Urinary bladder (tissue), 4 donors: ENCODE data around the gene SIAH2. TPM values are rescaled to one million over a fixed set of nuclear protein-coding genes. Genes with fewer than 3 reads are reported as not detected.
"Not testable (repeated sequence)": the region's sequence is repeated elsewhere in the genome, so short reads cannot be mapped to it uniquely, and the experiment has no call there.

ENCODE experiments used
- DNase-seq: peaks from one replicate; pipeline ENCODE4 v3.0.0-alpha.2; 2015; ENCODE audit errors: extremely low spot score
- H3K27ac ChIP-seq: one replicate; pipeline ENCODE4 v1.5.1; 2013; ENCODE audit warnings: low read depth, mild to moderate bottlenecking, moderate library complexity
- H3K36me3 ChIP-seq: one replicate; pipeline ENCODE4 v1.6.1; 2013; ENCODE audit warnings: mild to moderate bottlenecking, moderate library complexity; ENCODE audit not compliant: insufficient read depth
- H3K4me1 ChIP-seq: one replicate; pipeline ENCODE4 v1.6.1; 2013; ENCODE audit warnings: mild to moderate bottlenecking, moderate library complexity; ENCODE audit not compliant: insufficient read depth
- H3K4me3 ChIP-seq: one replicate; pipeline ENCODE4 v1.5.1; 2013; ENCODE audit warnings: low read depth, low read length
- WGBS: extraction: QIAGEN DNeasy Blood & Tissue Kit; methylation state at CpG from one replicate; pipeline ENCODE4 v1.1.7; 2013; 5-methylcytosine and 5-hydroxymethylcytosine counted together
- polyA plus RNA-seq: library from polyadenylated mRNA; stranded (reverse); fragments of 200-250 nt; gene quantifications from one replicate; pipeline ENCODE4 v1.2.3, GENCODE V29; 2013
- total RNA-seq: library from RNA; depleted of rRNA; stranded (reverse); fragments of >200 nt; gene quantifications from one replicate; pipeline ENCODE4 v1.2.3, GENCODE V29; 2014
- donor health status: healthy with polysubstance abuse.
- donor health status: healthy.

SIAH2 gene, protein sequence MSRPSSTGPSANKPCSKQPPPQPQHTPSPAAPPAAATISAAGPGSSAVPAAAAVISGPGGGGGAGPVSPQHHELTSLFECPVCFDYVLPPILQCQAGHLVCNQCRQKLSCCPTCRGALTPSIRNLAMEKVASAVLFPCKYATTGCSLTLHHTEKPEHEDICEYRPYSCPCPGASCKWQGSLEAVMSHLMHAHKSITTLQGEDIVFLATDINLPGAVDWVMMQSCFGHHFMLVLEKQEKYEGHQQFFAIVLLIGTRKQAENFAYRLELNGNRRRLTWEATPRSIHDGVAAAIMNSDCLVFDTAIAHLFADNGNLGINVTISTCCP
- total RNA-seq, result 27.4 TPM
- 28.2 TPM for polyA plus RNA-seq

GRCh38 chr3:150763122-150763840 lies at the start of gene SIAH2:
TSS of gene SIAH2 (minus strand) at chr3:150763169. CDS start at chr3:150762849, 320 bp downstream.
- DNase-seq, result peak; percentile 79
- under 1% methylated on average over 70 of the region's 70 CpGs for WGBS
- Histone ChIP-seq H3K4me3 (peak within 1 kb of the TSS; percentile 98), H3K36me3 (peaks cover 1% of the 10 kb centered on the region), H3K27ac (peak within 1 kb of the TSS; percentile 99), H3K4me1 (peaks cover 5% of the 10 kb centered on the region)

DNA sequence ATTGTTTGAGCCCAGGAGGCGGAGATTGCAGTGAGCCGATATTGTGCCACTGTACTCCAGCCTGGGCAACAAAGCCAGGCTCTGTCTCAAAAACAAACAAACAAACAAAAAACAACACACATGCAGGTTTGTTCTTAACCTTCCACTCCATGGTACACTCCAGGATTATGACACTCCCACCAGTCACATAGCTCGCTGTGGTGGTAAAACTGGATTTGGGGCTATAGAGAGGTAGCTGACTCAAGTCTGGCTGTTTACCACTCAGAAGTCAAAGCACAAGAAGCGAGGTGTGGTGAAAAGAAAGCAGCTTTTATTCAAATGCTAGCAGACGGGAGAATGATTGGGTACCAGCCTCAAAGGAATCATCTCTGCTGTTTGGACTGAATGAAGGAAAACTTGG lies 49.0 kb upstream of the SIAH2 start:
- Histone ChIP-seq H3K27ac (no peak overlapping the region), H3K4me1 (no peaks in the 10 kb centered on the region), H3K4me3 (no peak overlapping the region), H3K36me3 (no peaks in the 10 kb centered on the region)
- DNase-seq, result no peak
- WGBS, result 71% methylated on average over 5 of the region's 5 CpGs

DNA sequence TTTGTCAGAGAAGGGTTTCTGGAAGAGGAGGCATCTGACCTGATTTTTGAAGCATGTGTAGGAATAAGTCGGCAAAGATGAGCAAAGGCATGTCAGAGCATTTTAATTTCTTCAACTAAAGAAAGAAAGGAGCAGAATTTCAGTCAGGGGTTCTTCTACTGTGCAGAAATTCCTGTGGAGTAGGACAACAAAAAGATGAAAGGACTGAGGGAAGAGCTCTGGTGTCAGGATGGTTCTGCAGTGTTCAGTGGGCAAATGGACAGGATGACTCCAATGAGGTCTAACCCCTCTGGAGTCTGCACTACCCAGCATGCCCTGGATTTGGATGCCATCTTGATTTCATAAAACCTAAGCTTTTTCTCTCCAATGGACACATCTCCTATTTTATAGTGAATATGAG lies 47.7 kb upstream of the SIAH2 start:
- Histone ChIP-seq H3K4me1 (no peaks in the 10 kb centered on the region), H3K4me3 (no peak overlapping the region), H3K27ac (no peak overlapping the region), H3K36me3 (no peaks in the 10 kb centered on the region)
- 88% methylated on average over 1 of the region's 1 CpG for WGBS
- DNase-seq, result no peak

DNA sequence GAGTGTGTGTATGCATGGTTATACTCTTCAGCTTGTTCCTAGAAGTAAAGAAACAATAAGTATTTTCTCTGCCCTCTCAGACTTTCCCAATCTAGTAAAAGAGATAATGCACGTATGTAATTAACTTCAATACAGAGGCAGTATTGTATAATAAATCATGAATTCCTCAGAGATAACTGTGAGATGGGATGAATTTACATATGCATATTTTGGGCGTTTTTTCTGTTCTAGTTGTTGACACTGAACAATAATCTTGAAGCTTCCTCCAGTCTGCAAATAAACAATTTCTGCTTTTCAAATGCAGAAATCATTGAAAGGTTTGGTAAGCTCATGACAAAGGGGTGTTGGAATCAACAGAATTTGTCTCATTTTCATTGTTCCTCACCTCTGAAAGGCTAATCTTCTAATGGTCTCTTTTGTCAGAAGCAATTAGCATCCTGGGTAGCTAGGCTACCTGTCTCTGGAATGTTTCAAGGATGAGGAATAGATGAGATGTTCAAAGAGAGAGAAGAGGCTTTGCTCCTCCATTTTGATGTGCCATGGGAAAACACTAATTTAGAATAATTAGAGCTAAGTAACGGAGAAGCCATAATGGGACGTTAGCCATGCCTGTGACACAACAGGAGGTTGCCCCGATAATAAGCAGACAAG lies 43.3 kb upstream of the SIAH2 start:
- DNase-seq, result no peak
- Histone ChIP-seq H3K4me1 (no peaks in the 10 kb centered on the region), H3K36me3 (no peaks in the 10 kb centered on the region), H3K4me3 (no peak overlapping the region), H3K27ac (no peak overlapping the region)
- 52% methylated on average over 5 of the region's 5 CpGs for WGBS

GRCh38 chr3:150805354-150805753 lies 42.4 kb upstream of the SIAH2 start:
- Histone ChIP-seq H3K36me3 (no peaks in the 10 kb centered on the region), H3K4me1 (no peaks in the 10 kb centered on the region), H3K4me3 (no peak overlapping the region), H3K27ac (no peak overlapping the region)
- no peak for DNase-seq
- 55% methylated on average over 2 of the region's 2 CpGs for WGBS

DNA sequence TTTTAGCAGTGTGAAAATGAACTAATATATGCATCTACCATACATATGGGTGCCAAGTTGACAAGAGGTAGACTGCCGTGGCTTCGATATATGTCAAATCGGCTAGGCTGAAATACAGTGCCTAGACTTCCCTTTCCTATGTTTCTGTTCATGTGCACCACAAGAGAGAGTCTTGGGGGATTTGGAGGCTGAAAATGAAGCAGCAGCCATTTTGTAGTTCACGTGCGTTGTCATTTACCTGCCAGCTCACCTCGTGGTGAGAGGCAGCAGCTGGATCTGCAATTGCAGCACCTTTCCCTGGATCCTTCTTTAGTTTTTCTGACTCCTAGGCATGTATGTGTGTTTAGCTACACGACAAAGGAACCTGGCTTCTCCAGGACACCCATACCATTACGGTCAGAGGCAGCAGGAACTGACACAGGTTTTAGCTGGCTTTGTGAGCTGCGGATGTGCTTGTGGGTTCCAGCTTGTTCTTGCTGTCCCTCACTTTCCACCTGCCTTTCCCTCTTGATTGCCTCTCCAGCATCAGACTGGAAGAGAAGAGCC lies 40.5 kb upstream of the SIAH2 start:
- no peaks in the 10 kb centered on the region for H3K36me3 ChIP-seq
- WGBS, result 89% methylated on average over 9 of the region's 9 CpGs

DNA sequence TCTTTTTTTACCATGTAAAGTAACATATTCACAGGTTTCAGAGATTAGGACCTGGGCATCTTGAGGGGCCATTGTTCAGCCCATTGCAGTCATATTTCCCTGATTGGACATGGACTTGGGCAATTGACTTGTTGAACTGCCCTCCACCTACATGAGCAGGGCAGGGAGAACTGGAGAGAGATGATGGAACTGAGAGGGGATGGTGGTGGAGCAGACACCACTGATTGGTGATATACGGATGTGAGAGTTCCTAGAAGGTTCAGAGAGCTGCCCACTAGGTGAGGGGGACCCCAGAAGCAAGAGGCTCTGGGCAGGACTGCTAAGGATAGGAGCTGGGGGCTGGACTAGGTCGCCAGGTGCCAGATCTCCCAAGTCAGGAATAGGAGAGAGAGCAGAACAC lies 37.8 kb upstream of the SIAH2 start:
- 70% methylated on average over 2 of the region's 2 CpGs for WGBS
- Histone ChIP-seq H3K27ac (no peak overlapping the region), H3K4me1 (no peaks in the 10 kb centered on the region), H3K36me3 (no peaks in the 10 kb centered on the region), H3K4me3 (no peak overlapping the region)
- DNase-seq, result no peak

More for the DNA sequence above, 40.5 kb upstream of the SIAH2 start:
- Histone ChIP-seq H3K4me3 (no peak overlapping the region), H3K4me1 (no peaks in the 10 kb centered on the region), H3K27ac (no peak overlapping the region)
- DNase-seq, result no peak

DNA sequence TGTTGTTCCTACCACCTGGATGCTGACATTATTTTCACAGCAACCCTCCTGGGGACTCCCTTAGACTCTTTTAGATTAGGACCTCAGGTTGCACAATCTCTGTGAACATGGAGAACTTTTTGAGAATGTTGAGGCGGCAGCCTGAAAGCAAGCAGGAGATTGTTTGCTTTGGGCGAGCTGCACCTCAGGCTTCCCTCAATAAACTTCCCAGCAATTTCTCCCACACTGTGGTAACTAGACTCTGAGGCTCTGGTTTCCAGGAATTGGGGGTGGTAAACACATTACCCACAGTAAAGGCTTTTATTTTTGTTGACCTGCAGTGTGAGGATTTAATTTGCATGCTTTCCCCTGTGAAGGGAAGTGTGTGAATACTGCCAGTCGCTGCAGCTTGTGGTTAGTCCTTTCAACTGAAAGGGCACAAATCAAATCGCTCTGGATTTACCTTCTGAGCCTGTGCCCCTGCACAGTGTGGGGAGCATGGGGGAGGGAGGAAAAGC lies 35.2 kb upstream of the SIAH2 start:
- Histone ChIP-seq H3K4me1 (no peaks in the 10 kb centered on the region), H3K4me3 (no peak overlapping the region), H3K36me3 (no peaks in the 10 kb centered on the region), H3K27ac (no peak overlapping the region)
- WGBS, result 14% methylated on average over 4 of the region's 4 CpGs
- DNase-seq, result no peak

DNA sequence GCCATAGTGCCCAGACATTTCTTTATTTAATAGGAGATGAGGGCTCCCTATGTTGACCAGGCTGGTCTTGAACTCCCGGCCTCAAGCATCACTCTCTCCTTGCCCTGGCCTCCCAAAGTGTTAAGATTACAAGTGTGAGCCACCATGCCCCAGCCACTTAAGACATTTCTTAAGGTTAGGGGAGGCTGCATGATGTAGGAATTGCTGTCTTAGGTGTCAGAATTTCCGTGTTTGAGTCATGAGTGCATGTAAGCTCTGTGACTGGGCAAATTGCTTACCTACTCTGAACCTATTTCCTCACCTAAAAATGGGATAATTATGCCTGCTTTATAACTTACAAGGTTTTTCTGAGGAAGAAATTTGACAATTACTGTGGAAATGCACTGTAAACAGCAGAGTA lies 34.2 kb upstream of the SIAH2 start:
- no peak overlapping the region for H3K27ac ChIP-seq
- no peaks in the 10 kb centered on the region for H3K4me1 ChIP-seq
- 92% methylated on average over 2 of the region's 2 CpGs for WGBS
- no peaks in the 10 kb centered on the region for H3K36me3 ChIP-seq
- DNase-seq, result no peak
- H3K4me3 ChIP-seq, result no peak overlapping the region

DNA sequence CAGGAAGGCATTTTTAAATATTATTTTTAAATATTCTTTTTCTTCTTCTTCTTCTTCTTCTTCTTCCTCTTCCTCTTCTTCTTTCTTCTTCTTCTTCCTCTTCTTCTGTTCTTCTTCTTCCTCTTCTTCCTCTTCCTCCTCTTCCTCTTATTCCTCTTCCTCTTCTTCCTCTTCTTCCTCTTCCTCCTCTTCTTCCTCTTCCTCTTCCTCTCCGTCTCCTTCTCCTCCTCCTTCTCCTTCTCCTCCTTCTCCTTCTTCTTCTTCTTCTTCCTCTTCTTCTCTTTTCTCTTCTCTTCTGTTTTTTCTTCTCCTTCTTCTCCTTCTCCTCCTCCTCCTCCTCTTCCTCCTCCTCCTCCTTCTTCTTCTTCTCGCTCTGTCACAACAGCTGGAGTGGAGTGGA lies 33.6 kb upstream of the SIAH2 start:
- not testable (repeated sequence) for DNase-seq, H3K4me1 ChIP-seq, H3K4me3 ChIP-seq, H3K27ac ChIP-seq, H3K36me3 ChIP-seq
- 82% methylated on average over 2 of the region's 2 CpGs for whole genome bisulfite sequencing

DNA sequence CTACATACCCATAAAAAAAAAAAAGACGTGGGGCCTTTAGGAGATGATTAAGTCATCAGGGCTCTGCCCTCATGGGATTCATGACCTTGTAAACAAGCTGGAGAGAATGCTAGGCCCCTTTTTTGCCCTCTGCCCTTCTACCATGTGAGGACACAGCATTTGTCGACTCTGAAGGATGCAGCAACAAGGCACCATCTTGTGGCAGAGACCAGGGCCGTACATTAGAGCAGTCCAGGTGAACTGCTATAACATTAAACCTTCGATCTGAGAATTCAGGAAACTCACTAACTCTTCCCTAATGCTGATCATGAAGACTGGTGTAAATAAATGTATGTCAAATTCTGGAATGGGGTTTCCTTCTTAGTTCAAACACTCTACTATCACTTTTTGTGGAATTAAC lies 30.7 kb upstream of the SIAH2 start:
- 69% methylated on average over 4 of the region's 4 CpGs for WGBS
- no peak for DNase-seq
- no peaks in the 10 kb centered on the region for H3K36me3 ChIP-seq

DNA sequence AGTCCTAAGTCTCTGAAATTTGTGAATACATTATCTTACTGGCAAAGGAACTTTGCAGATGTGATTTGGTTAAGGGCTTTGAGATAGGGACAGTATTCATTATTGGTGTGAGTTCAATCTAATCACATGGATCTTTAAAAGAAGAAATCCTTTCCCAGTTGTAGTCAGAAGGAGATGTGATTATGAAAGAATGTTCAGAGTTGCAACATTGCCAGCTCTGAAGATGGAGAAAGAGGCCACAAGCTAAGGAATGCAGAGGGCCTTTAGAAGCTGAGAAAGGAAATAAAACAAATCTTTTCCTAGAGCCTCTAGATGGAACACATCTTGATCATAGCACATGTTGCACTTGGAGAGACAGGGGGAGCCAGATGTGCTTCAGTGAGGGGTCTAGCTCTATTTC lies 27.7 kb upstream of the SIAH2 start:
- no peaks in the 10 kb centered on the region for H3K4me1 ChIP-seq
- no peak overlapping the region for H3K27ac ChIP-seq
- H3K36me3 ChIP-seq, result no peaks in the 10 kb centered on the region
- DNase-seq, result no peak
- no peak overlapping the region for H3K4me3 ChIP-seq

More for the DNA sequence above, 30.7 kb upstream of the SIAH2 start:
- Histone ChIP-seq H3K27ac (no peak overlapping the region), H3K4me1 (no peaks in the 10 kb centered on the region), H3K4me3 (no peak overlapping the region)

DNA sequence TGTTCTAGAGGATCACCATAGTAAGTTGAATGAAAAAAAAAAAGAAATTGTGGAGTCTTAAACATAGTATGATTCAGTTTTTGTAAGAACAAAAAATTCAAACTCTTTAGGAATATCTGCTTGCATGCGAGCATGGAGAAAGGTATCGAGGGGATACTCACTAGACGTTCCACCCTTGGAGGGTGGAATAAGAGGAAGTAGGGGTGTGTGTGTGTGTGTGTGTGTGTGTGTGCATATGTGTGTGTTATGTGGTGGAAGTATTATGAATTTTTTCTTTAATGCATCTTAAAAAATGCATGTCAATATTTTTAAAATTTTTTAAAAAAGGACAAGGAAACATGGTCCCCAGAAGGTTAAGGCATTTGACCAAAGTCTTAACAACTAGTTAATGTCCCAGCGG lies 26.5 kb upstream of the SIAH2 start:
- WGBS, result 74% methylated on average over 4 of the region's 4 CpGs

More for the DNA sequence above, 26.5 kb upstream of the SIAH2 start:
- Histone ChIP-seq H3K27ac (no peak overlapping the region), H3K4me3 (no peak overlapping the region), H3K4me1 (no peaks in the 10 kb centered on the region), H3K36me3 (no peaks in the 10 kb centered on the region)
- DNase-seq, result no peak
